DMS53 treated with DMSO at 0.1 percent for 48 hours (cell line): ENCODE results near the gene RAP1GAP2.
"Not testable (repeated sequence)": the region's sequence is repeated elsewhere in the genome, so short reads cannot be mapped to it uniquely, and the experiment has no call there.

Experiments
- DNase-seq: peaks from one replicate; lab custom pipeline; 2025; ENCODE audit not compliant: unreplicated experiment; lab: John Stamatoyannopoulos, UW

The RAP1GAP2 gene

GRCh38 chr17:2785376-2785775 is 10.9 kb upstream of the RAP1GAP2 start:
- not testable (repeated sequence) for DNase-seq

GRCh38 chr17:2786176-2786881 is 9.9 kb upstream of the RAP1GAP2 start:
- peak; percentile 68 for DNase-seq

GRCh38 chr17:2789700-2790099 is 6.5 kb upstream of the RAP1GAP2 start:
- no peak for DNase-seq

- DNase-seq = no peak
Measured at GRCh38 chr17:2792366-2793169, 3.7 kb upstream of the RAP1GAP2 start.

- no peak for DNase-seq
Measured at GRCh38 chr17:2794111-2794803, 2.0 kb upstream of the RAP1GAP2 start.

GRCh38 chr17:2795441-2796163 is 636 bp upstream of the RAP1GAP2 start:
- no peak for DNase-seq

GRCh38 chr17:2797226-2797625 is 988 bp downstream of the RAP1GAP2 start:
- no peak for DNase-seq

GRCh38 chr17:2797637-2798036 is 1.4 kb downstream of the RAP1GAP2 start:
- DNase-seq = no peak

GRCh38 chr17:2798188-2798587 is 1.9 kb downstream of the RAP1GAP2 start:
- no peak for DNase-seq

- no peak for DNase-seq
Measured at GRCh38 chr17:2798678-2799077, 2.4 kb downstream of the RAP1GAP2 start.

GRCh38 chr17:2799653-2800052 is 3.4 kb downstream of the RAP1GAP2 start:
- DNase-seq = no peak

- DNase-seq = no peak
Measured at GRCh38 chr17:2800367-2800766, 4.1 kb downstream of the RAP1GAP2 start.

- no peak for DNase-seq
Measured at GRCh38 chr17:2801841-2802240, 5.6 kb downstream of the RAP1GAP2 start.

GRCh38 chr17:2802574-2802973 is 6.3 kb downstream of the RAP1GAP2 start:
- DNase-seq = no peak

- DNase-seq = no peak
Measured at GRCh38 chr17:2803386-2803785, 7.1 kb downstream of the RAP1GAP2 start.

- no peak for DNase-seq
Measured at GRCh38 chr17:2803971-2804370, 7.7 kb downstream of the RAP1GAP2 start.

- DNase-seq = no peak
Measured at GRCh38 chr17:2804912-2805311, 8.7 kb downstream of the RAP1GAP2 start.

- DNase-seq = no peak
Measured at GRCh38 chr17:2805961-2806360, 9.7 kb downstream of the RAP1GAP2 start.

GRCh38 chr17:2808367-2809335 is 12.4 kb downstream of the RAP1GAP2 start:
- no peak for DNase-seq

GRCh38 chr17:2809337-2809736 is 13.1 kb downstream of the RAP1GAP2 start:
- DNase-seq = no peak
